CD1c-positive myeloid dendritic cell (primary cell): ENCODE data around the gene RASGEF1B.
"Not testable (repeated sequence)": the region's sequence is repeated elsewhere in the genome, so short reads cannot be mapped to it uniquely, and the experiment has no call there.

ENCODE experiments used
- DNase-seq: peaks from one replicate; pipeline ENCODE4 v3.0.0-alpha.2; 2016; ENCODE audit errors: extremely low spot score

The RASGEF1B gene

GRCh38 chr4:81498551-81499099, 26.9 kb upstream of the RASGEF1B start:
- no peak for DNase-seq

GRCh38 chr4:81498046-81498445, 26.3 kb upstream of the RASGEF1B start:
- no peak for DNase-seq

- DNase-seq: peak; percentile 52
These were observed 23.6 kb upstream of the RASGEF1B start for GRCh38 chr4:81495345-81495744.

- DNase-seq: peak; percentile 90
These were observed 22.3 kb upstream of the RASGEF1B start for GRCh38 chr4:81494031-81494431.

- peak; percentile 20 for DNase-seq
These were observed 21.0 kb upstream of the RASGEF1B start for GRCh38 chr4:81492606-81493230.

- DNase-seq: peak; percentile 96
These were observed 20.2 kb upstream of the RASGEF1B start for GRCh38 chr4:81491943-81492342.

- DNase-seq: peak; percentile 80
These were observed 18.9 kb upstream of the RASGEF1B start for GRCh38 chr4:81490403-81491160.

- no peak for DNase-seq
These were observed 14.8 kb upstream of the RASGEF1B start for GRCh38 chr4:81486502-81486901.

- no peak for DNase-seq
These were observed 13.7 kb upstream of the RASGEF1B start for GRCh38 chr4:81485310-81485980.

- DNase-seq: peak; percentile 74
These were observed 10.6 kb upstream of the RASGEF1B start for GRCh38 chr4:81482326-81482725.

- DNase-seq: no peak
These were observed 9.4 kb upstream of the RASGEF1B start for GRCh38 chr4:81481151-81481550.

GRCh38 chr4:81479573-81479972, 7.9 kb upstream of the RASGEF1B start:
- DNase-seq: not testable (repeated sequence)

- DNase-seq: not testable (repeated sequence)
These were observed 1.9 kb upstream of the RASGEF1B start for GRCh38 chr4:81473331-81474265.

- DNase-seq: peak; percentile 80
These were observed 825 bp upstream of the RASGEF1B start for GRCh38 chr4:81472281-81473182.

- DNase-seq: no peak
These were observed 464 bp downstream of the RASGEF1B start for GRCh38 chr4:81471298-81471587.

- DNase-seq: peak; percentile 89
These were observed 1.0 kb downstream of the RASGEF1B start for GRCh38 chr4:81470456-81471297.

GRCh38 chr4:81469781-81470455, 1.8 kb downstream of the RASGEF1B start:
- peak; percentile 49 for DNase-seq

GRCh38 chr4:81468678-81469077, 3.0 kb downstream of the RASGEF1B start:
- peak; percentile 20 for DNase-seq

GRCh38 chr4:81467672-81467964, 4.1 kb downstream of the RASGEF1B start:
- DNase-seq: no peak
